Measurements from ENCODE around the gene TCOF1. TPM values are rescaled to one million over a fixed set of nuclear protein-coding genes. Genes with fewer than 3 reads are reported as not detected.

TCOF1 gene
- total RNA-seq, 1 donor from 2014 or later = 32.5 TPM

DNA sequence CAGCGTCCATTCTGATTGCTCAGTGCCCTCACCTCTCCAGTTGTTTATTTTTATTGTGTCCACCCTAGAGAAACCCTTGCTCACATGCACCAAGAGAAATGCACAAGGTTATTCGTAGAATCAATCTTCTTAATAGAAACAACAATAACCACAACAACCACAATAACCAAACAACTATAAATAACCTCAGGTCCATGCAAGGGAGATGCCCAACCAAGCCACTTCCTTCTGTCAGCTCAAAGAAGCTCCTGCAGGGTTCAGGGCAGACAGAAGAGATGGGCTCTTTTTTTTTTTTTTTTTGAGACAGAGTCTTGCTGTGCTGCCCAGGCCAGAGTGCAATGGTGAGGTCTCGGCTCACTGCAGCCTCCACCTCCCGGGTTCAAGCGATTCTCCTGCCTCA is 14.9 kb upstream of the TCOF1 start:
- no peak for DNase-seq (ENCODE audit: extremely low spot score, unreplicated experiment)
- H3K36me3 Mint-ChIP-seq (ENCODE audit: unreplicated experiment) = no peaks in the 10 kb centered on the region
- H3K4me3 Mint-ChIP-seq (ENCODE audit: unreplicated experiment) = no peak overlapping the region
- no peaks in the 10 kb centered on the region for H3K9me3 Mint-ChIP-seq (ENCODE audit: unreplicated experiment)
- no peaks in the 10 kb centered on the region for H3K27me3 Mint-ChIP-seq (ENCODE audit: unreplicated experiment)
- TF ChIP-seq, protein P1, sequence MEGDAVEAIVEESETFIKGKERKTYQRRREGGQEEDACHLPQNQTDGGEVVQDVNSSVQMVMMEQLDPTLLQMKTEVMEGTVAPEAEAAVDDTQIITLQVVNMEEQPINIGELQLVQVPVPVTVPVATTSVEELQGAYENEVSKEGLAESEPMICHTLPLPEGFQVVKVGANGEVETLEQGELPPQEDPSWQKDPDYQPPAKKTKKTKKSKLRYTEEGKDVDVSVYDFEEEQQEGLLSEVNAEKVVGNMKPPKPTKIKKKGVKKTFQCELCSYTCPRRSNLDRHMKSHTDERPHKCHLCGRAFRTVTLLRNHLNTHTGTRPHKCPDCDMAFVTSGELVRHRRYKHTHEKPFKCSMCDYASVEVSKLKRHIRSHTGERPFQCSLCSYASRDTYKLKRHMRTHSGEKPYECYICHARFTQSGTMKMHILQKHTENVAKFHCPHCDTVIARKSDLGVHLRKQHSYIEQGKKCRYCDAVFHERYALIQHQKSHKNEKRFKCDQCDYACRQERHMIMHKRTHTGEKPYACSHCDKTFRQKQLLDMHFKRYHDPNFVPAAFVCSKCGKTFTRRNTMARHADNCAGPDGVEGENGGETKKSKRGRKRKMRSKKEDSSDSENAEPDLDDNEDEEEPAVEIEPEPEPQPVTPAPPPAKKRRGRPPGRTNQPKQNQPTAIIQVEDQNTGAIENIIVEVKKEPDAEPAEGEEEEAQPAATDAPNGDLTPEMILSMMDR (IDR thresholded peaks at IDR 0.05) = no peak
- H3K4me1 Mint-ChIP-seq (ENCODE audit: unreplicated experiment) = no peaks in the 10 kb centered on the region
- no peak overlapping the region for H3K27ac Mint-ChIP-seq (ENCODE audit: unreplicated experiment)

DNA sequence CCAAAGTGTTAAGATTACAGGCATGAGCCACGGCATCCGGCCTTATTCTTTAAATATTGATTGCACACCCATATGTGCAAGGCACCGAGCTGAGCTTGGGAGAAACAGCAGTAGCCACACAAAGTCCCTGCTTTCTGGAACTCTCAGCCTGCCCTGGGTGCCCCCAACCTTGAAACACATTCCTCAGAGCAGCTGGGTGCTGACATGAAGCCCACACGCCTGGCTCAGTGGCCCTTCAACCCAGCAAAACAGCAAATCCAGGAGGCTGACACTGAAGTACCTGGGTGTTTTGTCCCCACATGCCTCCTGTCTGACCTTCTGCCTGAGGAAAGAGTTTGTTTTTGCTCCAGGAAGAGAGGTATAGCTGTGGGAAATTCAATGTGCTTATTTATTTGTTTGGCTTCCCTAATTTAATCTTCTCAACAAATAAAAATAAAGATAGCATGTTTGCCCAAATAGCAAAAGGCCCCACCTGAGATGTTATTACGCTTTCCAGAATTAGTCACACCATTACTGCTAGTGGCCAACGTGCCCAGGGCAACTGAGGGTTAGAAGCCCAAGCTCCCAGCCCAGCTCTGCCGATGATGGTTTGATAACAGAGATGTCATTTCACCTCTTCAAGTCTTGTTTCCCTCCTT is 13.4 kb upstream of the TCOF1 start:
- Mint-ChIP-seq H3K9me3 (ENCODE audit: unreplicated experiment) (no peaks in the 10 kb centered on the region), H3K27me3 (ENCODE audit: unreplicated experiment) (no peaks in the 10 kb centered on the region), H3K36me3 (ENCODE audit: unreplicated experiment) (no peaks in the 10 kb centered on the region), H3K4me3 (ENCODE audit: unreplicated experiment) (no peak overlapping the region), H3K27ac (ENCODE audit: unreplicated experiment) (no peak overlapping the region), H3K4me1 (ENCODE audit: unreplicated experiment) (no peaks in the 10 kb centered on the region)
- TF ChIP-seq, protein P1 (IDR thresholded peaks at IDR 0.05) = no peak
- DNase-seq (ENCODE audit: extremely low spot score, unreplicated experiment) = no peak

- no peak overlapping the region for H3K4me3 Mint-ChIP-seq (ENCODE audit: unreplicated experiment)
- H3K27ac Mint-ChIP-seq (ENCODE audit: unreplicated experiment) = no peak overlapping the region
- TF ChIP-seq, protein P1 (IDR thresholded peaks at IDR 0.05) = no peak
- H3K9me3 Mint-ChIP-seq (ENCODE audit: unreplicated experiment) = no peaks in the 10 kb centered on the region
- H3K36me3 Mint-ChIP-seq (ENCODE audit: unreplicated experiment) = no peaks in the 10 kb centered on the region
- peaks cover 4% of the 10 kb centered on the region for H3K4me1 Mint-ChIP-seq (ENCODE audit: unreplicated experiment)
- DNase-seq (ENCODE audit: extremely low spot score, unreplicated experiment) = no peak
- H3K27me3 Mint-ChIP-seq (ENCODE audit: unreplicated experiment) = no peaks in the 10 kb centered on the region
These were observed 11.8 kb upstream of the TCOF1 start for GRCh38 chr5:150345716-150346115.

- no peak for DNase-seq (ENCODE audit: extremely low spot score, unreplicated experiment)
- H3K27me3 Mint-ChIP-seq (ENCODE audit: unreplicated experiment) = no peaks in the 10 kb centered on the region
- no peak overlapping the region for H3K4me3 Mint-ChIP-seq (ENCODE audit: unreplicated experiment)
- H3K4me1 Mint-ChIP-seq (ENCODE audit: unreplicated experiment) = peaks cover 7% of the 10 kb centered on the region
- H3K9me3 Mint-ChIP-seq (ENCODE audit: unreplicated experiment) = no peaks in the 10 kb centered on the region
- H3K27ac Mint-ChIP-seq (ENCODE audit: unreplicated experiment) = no peak overlapping the region
- no peaks in the 10 kb centered on the region for H3K36me3 Mint-ChIP-seq (ENCODE audit: unreplicated experiment)
- TF ChIP-seq, protein P1 (IDR thresholded peaks at IDR 0.05) = no peak
These were observed 10.9 kb upstream of the TCOF1 start for GRCh38 chr5:150346592-150346991.

GRCh38 chr5:150347003-150347402 is 10.5 kb upstream of the TCOF1 start:
- Mint-ChIP-seq H3K9me3 (ENCODE audit: unreplicated experiment) (no peaks in the 10 kb centered on the region), H3K27me3 (ENCODE audit: unreplicated experiment) (no peaks in the 10 kb centered on the region), H3K36me3 (ENCODE audit: unreplicated experiment) (no peaks in the 10 kb centered on the region), H3K27ac (ENCODE audit: unreplicated experiment) (no peak overlapping the region), H3K4me3 (ENCODE audit: unreplicated experiment) (no peak overlapping the region), H3K4me1 (ENCODE audit: unreplicated experiment) (peaks cover 7% of the 10 kb centered on the region)
- TF ChIP-seq, protein P1 (IDR thresholded peaks at IDR 0.05) = no peak
- DNase-seq (ENCODE audit: extremely low spot score, unreplicated experiment) = no peak
